Activated naive CD4-positive, alpha-beta T cell treated with anti-CD3 and anti-CD28 coated beads, Interleukin-2, amount 10 ng/mL, durations not matched to agents 7 days and 5 days (primary cell): ENCODE results near the gene SSU72.
A peak's percentile ranks its signal among the peaks of the same experiment; 100 is the strongest.

Source experiments
- CTCF ChIA-PET: fragments of 350-600 bp; sonication (Branson Sonifier 250); formaldehyde crosslinking; loops from one replicate; lab custom pipeline; 2021; ENCODE audit warnings: antibody characterized with exemption; lab: Charles Lee
- DNase-seq: peaks from one replicate; pipeline ENCODE4 v3.0.0-alpha.2; 2020
- H3K27ac Mint-ChIP-seq: one replicate; pipeline ENCODE4 v1.8.0; 2021; ENCODE audit warnings: mild to moderate bottlenecking, moderate library complexity, mixed read lengths
- H3K27me3 Mint-ChIP-seq: one replicate; pipeline ENCODE4 v1.8.0; 2021; ENCODE audit warnings: mild to moderate bottlenecking, mixed read lengths
- H3K36me3 Mint-ChIP-seq: one replicate; pipeline ENCODE4 v1.8.0; 2021; ENCODE audit warnings: mixed read lengths
- H3K4me1 Mint-ChIP-seq: one replicate; pipeline ENCODE4 v1.8.0; 2021; ENCODE audit warnings: mixed read lengths
- H3K4me3 Mint-ChIP-seq: one replicate; pipeline ENCODE4 v1.8.0; 2021; ENCODE audit warnings: mild to moderate bottlenecking, moderate library complexity, mixed read lengths
- H3K9me3 Mint-ChIP-seq: one replicate; pipeline ENCODE4 v1.8.0; 2021; ENCODE audit warnings: mixed read lengths

SSU72 gene

DNA sequence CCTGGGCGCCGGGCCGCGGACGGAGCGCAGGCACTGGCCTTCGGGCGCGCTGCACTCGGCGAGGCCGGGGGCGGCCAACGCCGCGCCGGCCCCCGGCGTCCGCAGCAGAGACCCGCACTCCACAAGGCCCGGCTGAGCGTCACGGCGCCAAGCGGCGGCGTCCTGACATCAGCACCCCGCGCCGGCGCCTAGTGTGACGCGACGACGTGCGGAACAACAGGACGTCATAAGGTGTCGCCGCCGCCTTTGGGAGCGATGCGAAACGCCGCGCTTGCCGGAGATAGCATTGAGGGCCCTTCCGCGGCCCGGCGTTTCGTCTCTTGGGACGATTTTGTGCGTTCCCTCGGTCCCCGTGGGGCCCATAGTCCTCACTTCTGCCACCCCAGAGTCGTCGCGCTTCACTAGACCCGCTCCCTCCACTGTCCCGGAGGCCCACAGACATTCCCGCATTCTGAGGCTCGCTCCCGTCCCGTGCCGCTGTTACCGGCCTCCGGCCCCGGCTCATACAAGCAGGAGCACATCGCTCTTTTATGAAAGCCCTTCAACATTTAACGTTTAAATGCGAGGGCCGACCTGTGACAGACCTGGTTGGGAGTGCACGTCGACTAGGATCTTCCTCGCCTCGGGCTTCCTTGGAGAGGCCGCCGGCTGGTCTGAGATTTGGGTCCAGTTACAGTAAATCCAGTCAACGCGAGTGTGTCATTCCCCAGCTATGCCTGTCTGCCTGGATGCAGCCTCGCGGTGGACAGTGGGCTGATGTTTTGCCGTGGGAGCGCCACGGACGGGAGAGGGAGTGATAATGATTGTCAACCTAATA is at the start of gene SSU72:
SSU72 (minus strand) TSS at position 143 of the 817 bp plus-strand sequence. CDS start 306 bp downstream, outside the sequence.
- CTCF ChIA-PET = no interaction called here
- no peaks in the 10 kb centered on the region for H3K9me3 Mint-ChIP-seq
- DNase-seq = peak; percentile 95
- peaks cover 27% of the 10 kb centered on the region for H3K27me3 Mint-ChIP-seq
- peaks cover 37% of the 10 kb centered on the region for H3K4me1 Mint-ChIP-seq
- peak within 1 kb of the TSS; percentile 99 for H3K4me3 Mint-ChIP-seq
- peaks cover 17% of the 10 kb centered on the region for H3K36me3 Mint-ChIP-seq
- H3K27ac Mint-ChIP-seq = peak within 1 kb of the TSS; percentile 100

DNA sequence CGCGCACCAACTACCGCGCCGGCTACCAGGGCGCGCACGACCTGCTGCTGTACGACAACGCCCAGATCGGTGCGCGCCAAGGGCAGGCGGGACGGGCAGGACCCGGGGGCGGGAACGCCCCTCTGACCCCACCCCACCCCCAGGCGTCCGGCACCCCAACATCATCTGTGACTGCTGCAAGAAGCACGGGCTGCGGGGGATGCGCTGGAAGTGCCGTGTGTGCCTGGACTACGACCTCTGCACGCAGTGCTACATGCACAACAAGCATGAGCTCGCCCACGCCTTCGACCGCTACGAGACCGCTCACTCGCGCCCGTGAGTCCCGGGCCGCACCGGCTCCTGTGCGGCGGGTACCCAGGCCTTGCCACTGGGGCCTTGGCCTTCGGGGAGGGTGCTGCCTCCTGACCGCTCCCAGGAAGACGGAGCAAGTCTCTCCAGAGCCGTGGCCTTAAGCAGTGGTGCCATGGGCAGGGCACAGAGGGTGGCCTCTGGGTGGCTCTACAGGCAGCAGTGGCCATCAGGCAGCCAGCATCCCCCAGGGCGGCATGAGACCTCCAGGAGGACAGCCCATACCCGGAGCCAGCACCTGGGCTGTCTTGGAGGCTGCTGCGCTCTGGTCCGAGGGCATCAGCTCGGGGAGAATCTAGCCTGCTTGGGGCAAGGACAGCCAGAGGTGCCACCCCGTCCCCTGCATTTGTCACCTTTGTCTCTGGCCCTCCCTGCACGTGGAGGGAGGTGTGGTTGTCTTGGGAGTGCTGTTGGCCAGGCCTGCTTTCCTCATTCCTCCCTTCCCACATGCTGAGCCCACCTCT is 49.2 kb upstream of the SSU72 start:
- CTCF ChIA-PET = no interaction called here
- Mint-ChIP-seq H3K4me1 (peaks cover 2% of the 10 kb centered on the region), H3K9me3 (no peaks in the 10 kb centered on the region), H3K27ac (no peak overlapping the region), H3K36me3 (no peaks in the 10 kb centered on the region), H3K4me3 (no peak overlapping the region), H3K27me3 (no peaks in the 10 kb centered on the region)
- no peak for DNase-seq

DNA sequence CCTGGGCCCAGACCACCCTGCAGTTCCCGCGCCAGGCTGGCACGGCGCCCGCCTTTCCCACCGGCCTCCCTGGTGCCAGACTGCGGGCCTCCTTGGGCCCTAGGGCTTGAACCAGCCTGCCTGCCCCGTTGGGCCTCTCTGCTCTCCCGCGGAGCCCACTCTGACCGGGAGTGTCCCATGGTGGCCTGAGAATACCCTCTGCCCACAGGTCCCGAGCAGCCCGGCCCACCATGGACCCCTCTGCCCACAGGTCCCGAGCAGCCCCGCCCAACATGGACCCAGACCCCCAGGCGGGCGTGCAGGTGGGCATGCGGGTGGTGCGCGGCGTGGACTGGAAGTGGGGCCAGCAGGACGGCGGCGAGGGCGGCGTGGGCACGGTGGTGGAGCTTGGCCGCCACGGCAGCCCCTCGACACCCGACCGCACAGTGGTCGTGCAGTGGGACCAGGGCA is 48.5 kb upstream of the SSU72 start:
- no peaks in the 10 kb centered on the region for H3K9me3 Mint-ChIP-seq
- DNase-seq = no peak
- CTCF ChIA-PET = no interaction called here
- H3K36me3 Mint-ChIP-seq = no peaks in the 10 kb centered on the region
- no peak overlapping the region for H3K4me3 Mint-ChIP-seq
- H3K27ac Mint-ChIP-seq = no peak overlapping the region
- H3K4me1 Mint-ChIP-seq = no peaks in the 10 kb centered on the region
- no peaks in the 10 kb centered on the region for H3K27me3 Mint-ChIP-seq

DNA sequence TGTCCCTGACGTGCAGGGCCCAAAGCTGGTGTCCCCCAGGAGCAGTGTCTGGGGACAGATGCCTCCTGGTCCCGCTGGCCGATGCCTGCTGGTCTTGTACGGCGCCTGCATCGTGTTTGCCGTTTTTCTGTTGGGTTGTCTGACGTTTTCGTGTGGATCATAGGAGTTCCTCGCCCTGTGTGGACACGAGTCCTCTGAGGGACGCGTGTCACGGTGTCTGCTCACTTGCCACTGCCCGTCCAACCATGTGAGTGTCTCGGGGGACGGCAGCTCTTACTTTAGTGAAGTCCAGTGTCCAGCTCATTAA is 48.1 kb upstream of the SSU72 start:
- no peaks in the 10 kb centered on the region for H3K36me3 Mint-ChIP-seq
- peak overlapping the region; percentile 13 for H3K27ac Mint-ChIP-seq
- H3K4me1 Mint-ChIP-seq = no peaks in the 10 kb centered on the region
- no peaks in the 10 kb centered on the region for H3K27me3 Mint-ChIP-seq
- CTCF ChIA-PET = no interaction called here
- H3K4me3 Mint-ChIP-seq = no peak overlapping the region
- no peak for DNase-seq
- H3K9me3 Mint-ChIP-seq = no peaks in the 10 kb centered on the region

DNA sequence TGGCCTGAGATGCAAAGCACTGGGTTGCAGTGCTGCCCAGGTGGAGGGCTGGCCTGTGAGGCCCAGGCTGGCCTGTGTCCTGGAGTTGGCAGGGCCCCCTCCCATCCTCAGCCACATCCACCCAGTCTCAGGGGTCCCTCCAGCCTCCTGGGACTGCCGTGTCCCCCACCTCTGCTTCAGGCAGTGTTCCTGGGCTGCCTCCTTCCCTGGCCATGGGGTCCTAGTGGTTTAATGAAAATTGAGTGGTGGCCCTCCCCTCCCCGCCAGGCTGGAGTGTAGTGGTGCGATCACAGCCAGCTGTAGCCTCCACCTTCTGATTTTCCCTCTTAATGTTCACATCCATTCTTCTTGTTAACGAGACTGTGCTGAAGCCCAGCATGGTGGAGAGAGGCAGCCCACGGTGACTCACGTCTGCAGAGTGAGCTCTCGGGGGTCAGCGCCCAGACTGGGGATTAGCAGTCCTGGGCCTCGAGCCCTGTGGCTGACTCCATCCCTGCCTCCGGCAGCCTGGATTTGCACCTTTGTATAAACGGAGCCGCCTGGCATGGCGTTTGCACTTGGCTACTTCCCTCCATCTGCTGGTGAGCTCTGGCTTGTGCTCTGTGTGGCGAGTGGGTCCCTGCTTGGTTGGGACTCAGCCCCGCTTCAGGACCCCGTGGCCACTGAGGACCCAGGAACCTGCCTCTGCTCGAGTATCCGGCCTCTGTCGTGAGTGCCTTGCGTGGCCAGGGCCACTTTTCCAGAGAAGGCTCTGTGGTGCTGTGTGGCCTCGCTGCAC is 47.5 kb upstream of the SSU72 start:
- Mint-ChIP-seq H3K9me3 (no peaks in the 10 kb centered on the region), H3K27ac (no peak overlapping the region), H3K4me3 (no peak overlapping the region), H3K36me3 (peaks cover 5% of the 10 kb centered on the region), H3K27me3 (no peaks in the 10 kb centered on the region), H3K4me1 (peaks cover 3% of the 10 kb centered on the region)
- CTCF ChIA-PET = no interaction called here
- DNase-seq = no peak

GRCh38 chr1:1621173-1622009 is 46.7 kb upstream of the SSU72 start:
- H3K27ac Mint-ChIP-seq = no peak overlapping the region
- CTCF ChIA-PET = no interaction called here
- no peaks in the 10 kb centered on the region for H3K27me3 Mint-ChIP-seq
- peaks cover 11% of the 10 kb centered on the region for H3K4me1 Mint-ChIP-seq
- no peaks in the 10 kb centered on the region for H3K9me3 Mint-ChIP-seq
- no peak for DNase-seq
- peaks cover 6% of the 10 kb centered on the region for H3K36me3 Mint-ChIP-seq
- no peak overlapping the region for H3K4me3 Mint-ChIP-seq

DNA sequence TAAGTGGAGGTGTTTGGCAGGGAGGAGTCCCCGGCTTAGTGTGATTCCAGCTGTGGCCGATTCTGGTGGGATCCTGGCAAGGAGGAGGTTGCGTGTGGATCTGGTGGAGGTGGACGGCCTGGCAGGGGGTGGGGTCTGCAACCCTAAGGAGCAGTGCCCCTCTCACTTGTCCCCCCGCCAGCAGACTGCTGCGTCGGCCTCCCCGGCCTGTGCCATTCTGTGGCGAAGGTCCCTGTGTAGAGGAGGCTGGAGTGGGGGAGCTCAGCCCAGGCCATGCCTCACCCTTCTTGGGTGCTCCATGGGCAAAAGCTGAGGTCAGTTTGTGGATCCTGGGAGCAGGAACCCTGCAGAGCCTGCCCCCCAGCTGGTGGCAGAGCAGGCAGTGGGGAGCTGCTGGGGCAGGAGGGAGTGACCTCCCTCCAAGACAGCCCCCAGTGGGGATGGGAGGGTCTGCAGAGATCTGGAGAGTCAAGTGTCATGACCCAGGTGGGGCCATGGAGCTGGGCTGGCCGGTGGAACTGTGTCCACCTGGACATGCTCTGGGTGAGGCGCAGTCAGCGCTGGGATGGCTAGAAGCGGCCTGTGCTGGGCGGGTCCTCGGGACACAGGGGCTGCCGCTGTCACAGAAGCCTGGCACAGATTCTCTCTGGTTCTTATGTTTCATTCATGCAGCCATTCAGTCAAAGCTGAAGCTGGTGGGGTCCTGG is 45.9 kb upstream of the SSU72 start:
- H3K36me3 Mint-ChIP-seq = peaks cover 6% of the 10 kb centered on the region
- H3K9me3 Mint-ChIP-seq = no peaks in the 10 kb centered on the region
- DNase-seq = no peak
- CTCF ChIA-PET = no interaction called here
- no peak overlapping the region for H3K27ac Mint-ChIP-seq
- H3K4me1 Mint-ChIP-seq = peaks cover 11% of the 10 kb centered on the region
- H3K27me3 Mint-ChIP-seq = no peaks in the 10 kb centered on the region
- H3K4me3 Mint-ChIP-seq = no peak overlapping the region

GRCh38 chr1:1619917-1620361 is 45.3 kb upstream of the SSU72 start:
- CTCF ChIA-PET = no interaction called here
- H3K4me3 Mint-ChIP-seq = no peak overlapping the region

DNA sequence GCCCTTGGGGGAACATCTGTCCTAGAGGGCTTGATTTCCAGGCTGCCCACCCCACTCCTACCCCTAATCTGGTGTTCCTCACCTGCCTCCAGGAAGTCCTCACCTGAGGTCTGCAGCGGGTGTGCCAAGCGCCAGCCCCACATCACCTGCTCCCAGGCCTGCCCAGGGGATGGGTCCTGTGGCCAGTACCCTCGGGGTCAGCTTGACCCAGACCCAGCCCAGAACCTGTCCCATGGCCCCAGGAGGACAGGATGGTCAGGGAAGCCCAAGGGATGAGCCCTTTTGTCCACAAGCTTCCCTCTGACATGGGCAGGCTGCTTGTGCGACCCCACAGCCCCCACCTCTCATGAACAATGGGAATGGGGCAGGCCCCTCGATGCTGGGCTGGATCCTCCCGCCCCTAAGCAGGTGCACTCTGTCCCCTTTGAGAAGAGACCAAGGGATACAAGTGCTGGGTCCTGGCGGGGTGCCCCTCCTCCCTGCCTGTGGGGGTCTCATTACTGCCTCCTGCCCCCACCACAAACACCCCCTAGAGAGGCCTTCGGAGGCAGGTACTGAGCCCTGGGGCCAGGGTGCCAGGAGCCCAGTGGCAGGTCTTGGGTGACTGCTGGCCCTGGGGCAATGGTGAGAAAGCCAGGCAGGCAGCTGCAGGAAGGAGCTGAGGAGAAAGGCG is 43.9 kb upstream of the SSU72 start:
- DNase-seq = no peak
- no peak overlapping the region for H3K4me3 Mint-ChIP-seq
- H3K27ac Mint-ChIP-seq = no peak overlapping the region
- CTCF ChIA-PET = no interaction called here
- peaks cover 24% of the 10 kb centered on the region for H3K4me1 Mint-ChIP-seq
- no peaks in the 10 kb centered on the region for H3K27me3 Mint-ChIP-seq
- peaks cover 14% of the 10 kb centered on the region for H3K36me3 Mint-ChIP-seq
- no peaks in the 10 kb centered on the region for H3K9me3 Mint-ChIP-seq

More at GRCh38 chr1:1619917-1620361, 45.3 kb upstream of the SSU72 start:
- Mint-ChIP-seq H3K36me3 (peaks cover 6% of the 10 kb centered on the region), H3K4me1 (peaks cover 11% of the 10 kb centered on the region), H3K27me3 (no peaks in the 10 kb centered on the region), H3K27ac (no peak overlapping the region), H3K9me3 (no peaks in the 10 kb centered on the region)
- no peak for DNase-seq

GRCh38 chr1:1617925-1618324 is 43.3 kb upstream of the SSU72 start:
- Mint-ChIP-seq H3K4me3 (peak overlapping the region; percentile 82), H3K9me3 (no peaks in the 10 kb centered on the region), H3K36me3 (peaks cover 15% of the 10 kb centered on the region), H3K4me1 (peaks cover 26% of the 10 kb centered on the region), H3K27me3 (no peaks in the 10 kb centered on the region), H3K27ac (no peak overlapping the region)
- CTCF ChIA-PET = no interaction called here
- DNase-seq = no peak

DNA sequence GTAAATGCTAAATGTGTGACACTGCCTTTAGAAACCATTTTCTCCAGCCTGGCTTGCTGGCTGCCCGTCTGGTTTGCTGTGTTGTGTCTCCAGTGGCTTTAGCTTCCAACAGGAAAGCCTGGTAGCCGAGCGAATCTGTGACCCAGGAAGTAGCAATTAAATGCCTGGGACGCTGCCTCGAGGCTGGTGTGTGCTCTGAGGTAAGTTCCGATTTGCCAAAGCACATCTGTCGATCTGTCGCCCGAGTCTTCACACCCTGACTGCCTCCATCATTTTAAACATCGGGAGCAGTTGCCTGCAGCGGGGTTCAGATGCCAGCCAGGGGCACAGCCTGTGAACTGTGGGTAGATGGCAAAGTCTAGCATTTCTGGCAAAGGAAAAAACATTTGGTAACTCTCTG is 42.9 kb upstream of the SSU72 start:
- Mint-ChIP-seq H3K4me1 (peaks cover 26% of the 10 kb centered on the region), H3K27me3 (no peaks in the 10 kb centered on the region), H3K27ac (peak overlapping the region; percentile 85), H3K9me3 (no peaks in the 10 kb centered on the region), H3K36me3 (peaks cover 15% of the 10 kb centered on the region), H3K4me3 (peak overlapping the region; percentile 82)
- CTCF ChIA-PET = no interaction called here
- DNase-seq = no peak

- CTCF ChIA-PET = no interaction called here
- Mint-ChIP-seq H3K4me1 (peaks cover 30% of the 10 kb centered on the region), H3K27ac (peak overlapping the region; percentile 85), H3K27me3 (no peaks in the 10 kb centered on the region), H3K36me3 (peaks cover 19% of the 10 kb centered on the region), H3K9me3 (no peaks in the 10 kb centered on the region), H3K4me3 (peak overlapping the region; percentile 82)
- DNase-seq = no peak
These were observed 42.2 kb upstream of the SSU72 start for GRCh38 chr1:1616838-1617237.
